DMS53 (cell line): ENCODE results near the gene CXXC4.

Experiments used
- DNase-seq: peaks from one replicate; lab custom pipeline; 2025; lab: John Stamatoyannopoulos, UW

CXXC4 gene

GRCh38 chr4:104420766-104421165 lies 73.9 kb downstream of the CXXC4 start:
- no peak for DNase-seq
